ENCODE data around the gene VSNL1.
A peak's percentile ranks its signal among the peaks of the same experiment; 100 is the strongest.

The VSNL1 gene

DNA sequence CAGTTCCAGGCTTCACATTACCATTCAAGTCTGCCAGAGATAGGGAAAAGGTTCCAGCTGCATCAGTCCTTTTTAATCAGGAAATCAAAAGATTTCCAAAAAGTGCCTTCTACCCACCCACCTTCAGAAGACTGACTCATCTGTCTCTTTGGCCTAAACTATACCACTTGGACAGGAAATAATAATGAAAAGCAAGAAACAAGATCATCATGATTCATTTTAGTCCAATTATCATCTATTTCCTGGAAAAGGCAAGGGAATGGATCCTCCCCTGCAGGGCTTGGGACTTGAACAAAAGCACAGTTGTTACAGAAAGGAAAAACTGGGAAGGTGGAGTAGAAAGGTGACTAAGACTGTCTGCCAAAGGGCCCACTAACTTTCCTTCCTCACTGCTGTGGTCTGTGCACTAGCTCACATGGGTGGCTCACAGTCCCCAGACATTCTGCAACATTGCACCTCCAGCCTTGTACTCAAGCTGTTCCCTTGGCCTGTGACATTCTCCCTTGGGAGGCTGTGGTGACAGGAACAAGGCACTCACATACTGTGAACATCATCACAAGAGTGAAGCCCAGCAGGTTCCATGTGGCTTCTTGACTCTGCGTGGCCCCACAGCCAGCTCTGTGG, 75.3 kb downstream of the VSNL1 start:
- DNase-seq = no peak

GRCh38 chr2:17616405-17616804, 75.9 kb downstream of the VSNL1 start:
- DNase-seq = no peak

DNA sequence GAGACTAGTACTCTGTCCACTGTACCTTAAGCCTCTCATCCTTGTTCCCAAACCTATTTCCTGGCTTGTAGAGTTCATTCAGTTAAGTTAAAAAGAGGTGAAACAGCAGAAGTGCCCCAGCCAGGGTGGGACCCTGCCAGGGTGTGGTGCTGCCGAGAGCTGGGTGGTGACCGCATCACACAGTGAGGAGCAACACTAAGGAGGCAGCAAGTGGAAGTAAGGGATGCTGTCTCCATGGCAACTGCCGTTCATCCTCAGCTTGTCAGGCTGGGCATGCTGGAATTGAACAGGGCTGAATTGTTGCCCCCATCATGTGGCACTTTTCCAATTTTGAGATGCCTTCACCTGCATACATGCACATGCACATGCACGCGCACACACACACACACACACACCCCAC, 77.0 kb downstream of the VSNL1 start:
- no peak for DNase-seq

GRCh38 chr2:17617955-17618354, 77.5 kb downstream of the VSNL1 start:
- no peak for DNase-seq

DNA sequence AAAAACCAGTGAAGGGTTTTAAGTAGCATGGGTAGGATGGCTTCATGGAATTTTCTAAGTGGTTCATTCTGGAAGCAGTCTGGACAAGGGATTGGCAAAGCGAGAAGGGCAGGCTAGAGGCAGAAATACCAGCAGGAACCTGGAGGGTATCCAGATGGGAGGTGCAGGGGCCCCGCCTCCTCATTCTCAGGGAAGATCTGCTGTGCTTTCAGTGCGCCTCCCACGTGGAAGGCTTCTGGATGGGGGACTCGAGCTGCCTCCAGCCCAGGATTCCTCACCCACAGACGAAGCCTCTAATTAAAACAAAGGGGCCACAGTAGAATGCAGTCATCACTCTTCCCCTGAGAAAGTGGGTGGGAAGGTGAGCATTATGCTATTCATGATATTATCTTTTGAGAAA, 79.8 kb downstream of the VSNL1 start:
- no peak for DNase-seq

- no peak for DNase-seq
These were observed 80.3 kb downstream of the VSNL1 start for GRCh38 chr2:17620841-17621240.

DNA sequence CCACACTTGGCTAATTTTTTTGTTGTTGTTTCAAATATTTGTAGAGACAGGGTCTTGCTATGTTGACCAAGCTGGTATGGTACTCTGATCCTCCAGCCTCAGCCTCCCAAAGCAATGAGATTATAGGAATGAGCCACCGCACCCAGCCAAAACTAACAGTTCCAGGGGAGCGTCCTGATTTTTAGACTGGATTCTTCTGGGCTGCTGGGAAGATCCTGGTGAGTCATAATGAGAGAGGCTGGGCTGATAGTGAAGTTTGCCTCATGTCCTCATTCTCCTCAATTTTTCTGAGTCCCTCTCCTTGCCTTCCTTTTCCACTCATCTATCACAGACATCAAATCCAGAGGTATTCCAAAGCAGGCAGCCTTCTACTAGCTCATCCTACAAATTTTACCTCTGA, 81.3 kb downstream of the VSNL1 start:
- no peak for DNase-seq

- no peak for DNase-seq
These were observed 85.0 kb downstream of the VSNL1 start for GRCh38 chr2:17625446-17625845.

- DNase-seq = no peak
These were observed 86.5 kb downstream of the VSNL1 start for GRCh38 chr2:17626986-17627385.

- no peak for DNase-seq
These were observed 86.9 kb downstream of the VSNL1 start for GRCh38 chr2:17627434-17627833.

DNA sequence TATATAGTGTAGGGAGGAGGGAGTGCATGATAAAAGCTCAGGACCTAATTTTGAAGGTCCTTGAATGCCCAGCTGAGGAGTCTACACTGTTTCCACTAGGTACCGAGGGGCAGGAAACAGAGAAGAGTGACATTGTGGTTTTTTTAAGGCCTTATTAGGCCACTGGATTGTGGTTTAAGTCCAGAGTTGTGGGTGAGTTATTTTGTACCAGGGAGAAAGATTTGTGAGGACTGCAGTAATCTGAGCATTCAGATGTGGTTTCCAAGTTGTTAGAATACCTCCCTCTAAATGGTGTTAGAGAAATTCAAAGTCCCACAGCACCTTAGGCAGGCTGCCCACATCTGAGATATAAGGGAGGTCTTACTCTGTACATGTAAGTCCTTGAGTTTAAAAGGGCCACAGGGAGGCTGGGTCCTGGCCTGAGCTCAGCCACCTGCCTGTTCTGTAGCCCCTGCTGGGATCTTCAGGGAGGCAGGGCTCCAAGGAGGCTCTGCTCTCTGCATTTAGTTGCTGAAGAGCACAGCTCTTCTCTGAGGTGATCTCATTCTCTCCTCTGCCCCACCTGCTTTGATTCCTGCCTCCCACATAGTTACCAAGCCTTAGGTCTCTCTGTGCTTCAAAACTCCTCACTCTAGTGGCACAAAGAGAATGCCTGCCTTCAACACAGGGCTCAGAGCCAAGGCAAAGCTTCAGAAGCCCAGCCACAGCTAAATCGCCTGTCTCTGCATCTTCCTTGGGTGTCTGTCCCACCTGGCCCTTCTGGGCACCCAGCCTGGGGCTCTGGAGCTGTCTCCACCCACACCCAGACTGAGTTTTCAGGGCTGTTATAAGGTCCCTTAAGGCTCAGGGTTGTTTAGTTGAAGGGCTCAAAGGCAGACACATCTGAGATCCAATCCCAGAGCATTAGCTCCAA, 88.1 kb downstream of the VSNL1 start:
- DNase-seq = no peak

GRCh38 chr2:17630089-17630488, 89.6 kb downstream of the VSNL1 start:
- no peak for DNase-seq

- DNase-seq = no peak
These were observed 94.5 kb downstream of the VSNL1 start for GRCh38 chr2:17634997-17635396.

DNA sequence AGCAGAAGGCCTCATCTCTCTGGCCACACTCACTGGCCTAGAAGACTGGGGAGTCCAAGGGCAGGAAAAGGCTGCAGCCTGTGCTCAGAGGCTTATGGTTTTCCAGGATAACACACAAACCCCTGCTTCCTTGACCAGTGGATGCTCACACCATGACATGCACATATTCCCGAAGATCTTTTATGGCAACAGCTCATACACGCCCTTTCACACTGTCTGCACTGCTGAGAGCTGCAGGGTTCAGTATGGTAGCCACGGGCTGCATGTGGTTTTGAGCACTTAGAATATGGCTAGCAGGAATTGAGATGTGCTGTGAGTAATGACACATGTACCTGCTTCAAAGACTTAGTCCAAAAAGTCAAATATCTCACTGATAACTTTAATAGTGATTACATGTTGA, 95.8 kb downstream of the VSNL1 start:
- DNase-seq = no peak

DNA sequence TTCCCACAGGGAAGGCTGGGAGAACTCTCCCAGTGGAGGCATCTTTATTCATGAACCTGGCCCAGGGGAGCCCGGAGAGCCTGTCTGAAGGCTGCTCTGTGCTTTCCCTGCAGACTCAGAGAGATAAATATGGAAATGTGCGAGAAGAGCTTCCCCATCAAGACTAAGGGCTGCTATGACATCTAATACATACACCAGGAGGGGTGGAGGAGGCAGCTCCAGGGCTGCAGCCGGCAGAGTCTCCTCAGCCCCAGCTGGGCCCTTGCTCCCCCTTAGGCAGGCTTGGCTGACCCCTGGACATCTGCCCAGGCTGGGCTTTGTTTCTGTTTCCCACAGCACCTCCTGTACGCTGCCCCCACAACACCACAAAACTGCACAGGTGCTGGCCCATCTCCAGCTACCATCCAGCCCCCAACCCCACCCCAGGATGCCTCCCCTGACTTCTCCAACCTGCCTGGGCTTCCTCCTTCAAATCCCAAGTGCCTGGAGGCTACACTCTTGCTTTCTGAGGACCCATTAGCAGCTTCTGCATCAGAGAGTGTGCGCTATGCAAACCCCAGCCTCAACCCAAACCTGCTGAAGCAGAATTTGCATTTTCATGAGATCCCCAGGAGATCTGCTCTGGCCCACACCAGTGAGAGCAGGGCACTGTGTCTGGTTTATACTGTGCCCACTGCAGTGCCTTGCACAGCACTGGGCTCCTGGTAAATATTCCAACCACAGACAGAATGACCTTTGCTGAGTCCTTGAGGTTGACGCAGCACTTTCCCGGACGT, 96.8 kb downstream of the VSNL1 start:
- DNase-seq = no peak

- DNase-seq = no peak
These were observed 97.8 kb downstream of the VSNL1 start for GRCh38 chr2:17638196-17638743.

DNA sequence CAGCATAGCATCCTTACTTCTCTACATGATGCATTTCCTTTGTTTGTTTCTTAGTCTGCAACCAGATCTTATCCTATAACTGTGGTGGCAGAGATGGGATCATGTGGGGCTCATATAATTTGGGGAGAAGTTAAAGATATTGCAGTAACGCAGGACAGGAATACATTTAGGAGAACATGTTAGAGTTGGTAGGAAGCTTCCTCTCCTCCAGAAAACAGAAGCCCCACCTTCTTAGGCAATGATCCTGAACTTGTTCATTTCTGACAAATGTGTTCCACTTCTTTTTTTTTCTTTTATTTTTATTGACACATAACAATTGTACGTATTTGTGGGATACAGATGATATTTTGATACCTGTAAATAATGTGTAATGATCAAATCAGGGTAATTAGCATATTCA, 99.9 kb downstream of the VSNL1 start:
- no peak for DNase-seq

DNA sequence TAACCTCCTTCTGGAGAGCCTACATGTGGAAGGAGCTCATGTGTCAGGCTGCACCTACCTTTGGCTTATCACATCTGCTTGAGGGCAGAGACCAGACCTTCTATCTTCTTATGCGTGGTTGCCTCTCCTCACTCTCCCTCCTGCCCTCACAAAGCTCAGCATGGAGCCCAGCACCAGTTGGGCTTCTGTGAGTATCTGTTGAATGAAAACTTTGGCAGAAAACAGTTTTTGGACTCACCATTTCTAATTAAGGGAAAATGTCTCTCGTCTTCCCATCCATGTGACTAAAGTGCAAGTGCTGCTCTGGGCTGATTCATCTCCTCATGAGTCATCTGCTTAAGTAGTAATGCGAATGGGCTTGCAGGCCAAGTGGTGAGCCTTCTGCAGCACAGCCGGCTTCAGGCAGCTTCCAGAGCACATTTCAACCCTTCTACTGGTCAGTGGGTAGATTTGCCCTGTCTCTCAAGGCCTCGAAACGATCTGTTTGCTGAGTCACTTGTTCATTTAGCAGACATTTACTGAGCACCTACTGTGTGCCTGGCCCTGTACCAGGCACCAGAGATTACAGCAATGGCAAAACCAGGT, 102.6 kb downstream of the VSNL1 start:
- DNase-seq = no peak

DNA sequence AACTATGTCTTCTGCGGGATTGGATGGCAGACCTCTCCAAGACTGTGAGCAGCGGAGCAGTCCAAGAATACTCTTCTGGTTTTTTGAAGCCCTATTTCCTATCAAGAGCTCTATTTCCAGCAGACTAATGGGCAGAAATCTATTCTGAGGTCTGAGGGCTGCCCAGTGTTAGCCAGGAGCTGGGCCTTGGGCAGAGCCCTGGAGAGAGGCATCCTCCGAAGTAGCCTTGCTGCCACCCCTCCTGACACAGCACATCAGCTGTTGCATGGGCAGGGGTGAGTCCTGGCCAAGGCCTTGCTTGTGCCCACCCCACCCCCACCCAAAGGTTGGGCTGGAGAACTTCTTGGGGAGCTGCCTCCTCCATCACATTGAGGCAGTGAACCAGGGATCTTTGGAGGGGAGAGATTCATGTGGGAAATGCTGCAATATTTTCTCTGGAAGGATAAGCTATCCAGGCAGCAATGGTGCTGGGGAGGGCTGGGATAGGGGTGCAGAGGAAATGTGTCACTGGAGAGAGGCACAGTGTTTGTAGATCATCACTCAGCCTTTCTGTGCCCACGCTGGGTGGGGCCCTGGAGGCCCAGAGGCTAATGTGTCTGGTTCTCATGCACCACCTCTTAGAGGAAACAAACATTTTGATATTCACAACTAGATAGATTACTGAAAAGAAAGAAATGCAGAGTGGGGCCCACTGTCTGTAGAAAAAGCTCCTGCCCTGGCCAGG, 104.7 kb downstream of the VSNL1 start:
- DNase-seq = no peak

DNA sequence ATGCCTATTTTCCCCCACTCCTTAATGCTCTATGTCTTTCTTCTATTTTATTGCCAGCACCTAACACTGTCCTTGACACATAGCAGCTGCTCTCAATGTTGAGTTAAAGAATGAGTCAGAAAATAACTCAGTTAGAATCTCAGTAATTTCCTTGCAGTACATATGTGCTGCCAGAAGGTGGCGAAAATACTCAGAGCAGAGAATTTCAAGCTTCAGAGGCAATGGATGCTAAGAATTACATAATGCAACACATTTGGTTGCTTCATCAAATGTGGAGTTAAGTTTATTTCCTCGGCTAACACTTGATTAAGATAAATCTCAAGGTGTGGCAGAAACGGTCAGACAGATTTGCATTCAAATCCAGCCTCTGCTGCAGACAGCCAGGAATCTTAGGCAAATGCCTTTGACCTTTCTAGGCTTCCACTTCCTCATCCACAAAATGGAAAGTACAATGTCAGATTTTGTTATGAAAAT, 105.6 kb downstream of the VSNL1 start:
- peak; percentile 21 to 54 for DNase-seq

DNA sequence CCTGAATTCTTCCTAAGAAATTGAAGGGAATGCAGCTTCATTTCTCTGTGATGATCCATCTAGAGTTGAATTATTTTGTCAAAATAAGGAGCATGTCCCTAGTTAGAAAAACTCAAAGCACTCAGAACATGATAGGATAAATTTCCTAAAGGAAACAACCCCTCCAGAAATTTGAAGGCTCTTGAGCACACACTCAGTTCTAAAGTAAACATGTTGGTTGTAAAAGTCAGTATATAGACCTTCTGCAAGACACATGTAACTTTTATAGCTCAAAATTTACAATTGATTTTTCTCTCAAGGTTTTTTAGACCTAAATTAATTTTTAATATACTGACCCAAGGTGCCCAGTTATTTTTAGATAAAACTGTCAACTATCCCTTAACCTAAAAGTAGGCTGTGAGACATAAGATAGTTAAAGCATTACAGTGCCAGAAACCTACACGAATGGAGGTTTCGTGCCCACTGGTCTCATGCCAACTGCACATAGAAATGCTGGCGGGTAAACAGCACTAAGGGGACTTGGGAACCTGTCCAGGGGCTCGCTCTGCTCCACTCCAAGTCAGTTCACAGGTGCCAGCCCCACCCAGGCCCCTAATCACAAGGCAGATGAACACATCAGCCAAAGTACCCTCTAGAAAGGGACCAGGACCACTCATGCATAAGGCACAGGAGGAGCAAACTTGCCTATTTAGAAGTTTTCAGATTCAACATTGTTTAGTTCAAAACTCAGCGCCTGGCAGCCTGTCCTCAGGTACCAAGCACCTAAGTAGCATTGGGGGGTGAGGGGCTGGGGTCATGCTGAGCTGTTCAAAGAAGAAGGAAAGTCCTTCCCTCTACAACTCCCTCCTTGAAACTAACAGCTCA, 106.6 kb downstream of the VSNL1 start:
- no peak for DNase-seq
